GM18909 (cell line): ENCODE data around the gene ZNF664.
A peak's percentile ranks its signal among the peaks of the same experiment; 100 is the strongest.

Source experiments
- ATAC-seq: cut with Tn5 transposase; IDR thresholded peaks from one replicate; pipeline ENCODE4 v1.9.1; 2021; ENCODE audit warnings: mild to moderate bottlenecking; ENCODE audit not compliant: unreplicated experiment, poor library complexity

The ZNF664 gene

GRCh38 chr12:123956249-123956648 is 16.8 kb upstream of the ZNF664 start:
- no peak for ATAC-seq

- ATAC-seq = no peak
Observed at GRCh38 chr12:123957196-123957595, 15.8 kb upstream of the ZNF664 start.

DNA sequence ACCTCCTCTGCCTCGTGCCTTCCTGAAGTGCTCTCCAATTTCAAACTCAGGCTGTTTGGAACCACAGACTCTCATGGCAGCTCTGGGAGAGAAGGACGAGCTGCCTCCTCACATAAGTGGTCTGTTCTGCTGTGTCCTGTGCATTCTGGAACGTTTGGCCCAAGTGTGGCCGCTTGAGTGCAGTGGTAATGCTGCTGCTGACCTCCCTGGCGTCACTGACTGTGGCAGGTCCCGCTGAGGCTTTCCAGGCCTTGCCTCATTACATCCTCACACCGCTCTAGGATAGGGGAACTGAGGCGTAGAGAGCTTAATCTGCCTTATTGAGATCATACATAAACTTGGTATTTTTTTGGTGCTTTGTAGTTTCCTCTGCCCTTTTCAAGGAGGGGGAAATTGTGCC is 14.6 kb upstream of the ZNF664 start:
- ATAC-seq = no peak

GRCh38 chr12:123958876-123959275 is 14.1 kb upstream of the ZNF664 start:
- ATAC-seq = no peak

GRCh38 chr12:123960029-123960735 is 12.8 kb upstream of the ZNF664 start:
- ATAC-seq = no peak

DNA sequence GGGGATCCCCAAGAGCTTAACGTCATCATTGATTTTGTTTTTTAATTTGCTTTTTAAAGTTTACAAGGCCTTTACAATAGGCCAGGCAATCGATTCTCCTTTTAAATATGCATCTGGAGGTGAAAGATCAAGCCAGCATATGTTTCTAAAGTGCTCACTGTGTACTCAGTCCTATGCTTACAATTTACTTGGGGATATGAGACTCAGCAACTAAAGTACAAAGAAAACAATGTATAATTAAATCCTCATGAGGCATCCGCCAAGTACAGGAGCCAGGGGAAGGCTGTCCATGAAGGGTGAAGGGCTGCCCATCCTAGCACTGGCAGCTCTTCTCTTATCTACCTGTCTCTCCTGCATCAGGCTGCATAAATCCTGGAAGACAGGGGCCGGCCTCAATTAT is 12.2 kb upstream of the ZNF664 start:
- no peak for ATAC-seq

- ATAC-seq = no peak
Observed at GRCh38 chr12:123961585-123962345, 11.2 kb upstream of the ZNF664 start.

GRCh38 chr12:123962513-123962912 is 10.5 kb upstream of the ZNF664 start:
- ATAC-seq = no peak

- no peak for ATAC-seq
Observed at GRCh38 chr12:123963821-123964220, 9.2 kb upstream of the ZNF664 start.

DNA sequence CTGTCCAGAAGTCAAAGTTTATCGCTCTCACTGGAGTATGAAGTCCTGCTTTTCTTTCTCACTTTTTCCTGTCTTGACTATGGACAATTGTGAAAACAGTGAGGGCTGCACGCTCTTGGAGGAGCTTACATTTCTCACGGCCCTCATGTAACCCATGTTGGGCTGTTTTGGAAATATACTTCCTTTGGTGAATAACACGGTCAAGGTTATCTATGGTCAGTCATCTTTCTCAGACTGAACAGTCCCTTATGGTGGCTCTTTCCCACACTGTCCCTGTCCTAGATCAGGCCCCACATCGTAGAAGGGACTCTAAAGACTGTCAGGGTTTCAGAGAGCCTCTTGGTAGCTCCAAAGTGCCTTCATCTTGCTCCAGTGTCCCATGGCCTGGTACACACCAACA is 7.6 kb upstream of the ZNF664 start:
- ATAC-seq = no peak

- ATAC-seq = no peak
Observed at GRCh38 chr12:123966596-123966995, 6.4 kb upstream of the ZNF664 start.

DNA sequence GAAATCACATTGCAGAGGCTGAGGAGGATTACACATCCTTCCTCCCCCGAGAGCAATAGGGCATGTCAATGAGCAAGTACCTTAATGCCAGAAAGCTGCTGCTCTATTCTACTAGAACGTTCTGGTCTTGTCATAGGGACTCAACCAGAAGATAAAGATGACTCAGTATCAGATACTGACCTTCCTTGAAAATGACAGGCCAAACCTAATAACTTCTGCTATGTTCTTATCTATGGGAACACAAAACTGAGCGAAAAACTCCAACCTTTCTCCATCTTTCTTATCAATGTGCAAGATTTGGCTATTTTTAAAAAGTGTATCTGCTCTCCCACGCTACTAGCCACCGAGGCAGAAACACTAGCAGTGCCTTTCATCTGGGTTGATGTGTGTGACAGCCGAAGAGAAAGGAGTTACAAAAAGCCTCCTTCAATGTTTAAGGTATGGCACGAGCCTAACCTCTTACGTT is 5.9 kb upstream of the ZNF664 start:
- no peak for ATAC-seq

DNA sequence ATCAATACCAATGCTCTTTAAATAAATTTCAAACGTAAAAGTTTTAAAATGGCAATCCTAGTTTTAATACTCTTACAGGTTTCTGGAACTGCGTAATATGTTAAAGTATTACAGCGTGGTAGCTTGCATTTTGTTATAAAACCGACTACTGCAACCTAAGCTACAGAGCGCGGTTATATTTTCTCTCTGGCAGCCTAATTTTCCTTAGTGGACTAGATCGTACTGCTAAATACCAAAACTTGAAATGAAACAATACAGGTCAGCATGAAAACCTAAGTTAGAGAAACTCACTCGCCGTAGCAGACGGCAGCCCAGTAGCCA is 1.6 kb upstream of the ZNF664 start:
- no peak for ATAC-seq

DNA sequence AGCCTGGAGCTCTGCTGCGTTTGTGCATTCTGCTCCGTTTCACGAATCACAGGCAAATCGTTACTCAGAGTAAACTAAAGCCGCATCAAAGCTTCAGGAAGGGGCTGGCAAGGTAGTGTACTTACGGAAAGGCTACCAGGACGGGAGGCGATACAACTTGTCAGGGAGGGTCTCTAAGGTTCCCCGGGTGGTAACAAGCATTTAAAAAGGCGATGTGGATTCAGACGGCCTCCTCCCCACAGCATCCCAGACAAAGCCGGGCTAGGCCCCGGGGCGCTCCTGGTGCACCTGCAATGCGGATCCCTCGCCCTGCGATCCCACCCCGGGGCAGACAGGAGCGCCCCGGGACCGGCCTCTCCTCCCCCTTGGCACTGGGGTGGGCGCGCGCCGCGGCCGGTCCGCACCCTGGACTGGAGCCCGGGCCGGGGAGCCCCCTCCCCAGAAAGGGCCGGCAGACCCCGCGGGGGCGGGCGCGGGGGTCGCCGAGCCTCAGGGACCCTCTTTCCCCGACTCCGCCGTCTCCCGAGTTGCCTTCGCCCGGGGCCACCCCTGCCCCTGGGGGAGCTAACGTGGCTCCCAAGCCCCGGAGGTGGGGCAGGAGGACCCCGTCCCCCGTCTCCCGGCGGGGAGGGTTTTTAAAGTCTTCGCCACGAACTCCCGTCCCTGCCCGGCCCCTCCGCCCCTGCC is 1.1 kb upstream of the ZNF664 start:
- peak; percentile 12 for ATAC-seq

DNA sequence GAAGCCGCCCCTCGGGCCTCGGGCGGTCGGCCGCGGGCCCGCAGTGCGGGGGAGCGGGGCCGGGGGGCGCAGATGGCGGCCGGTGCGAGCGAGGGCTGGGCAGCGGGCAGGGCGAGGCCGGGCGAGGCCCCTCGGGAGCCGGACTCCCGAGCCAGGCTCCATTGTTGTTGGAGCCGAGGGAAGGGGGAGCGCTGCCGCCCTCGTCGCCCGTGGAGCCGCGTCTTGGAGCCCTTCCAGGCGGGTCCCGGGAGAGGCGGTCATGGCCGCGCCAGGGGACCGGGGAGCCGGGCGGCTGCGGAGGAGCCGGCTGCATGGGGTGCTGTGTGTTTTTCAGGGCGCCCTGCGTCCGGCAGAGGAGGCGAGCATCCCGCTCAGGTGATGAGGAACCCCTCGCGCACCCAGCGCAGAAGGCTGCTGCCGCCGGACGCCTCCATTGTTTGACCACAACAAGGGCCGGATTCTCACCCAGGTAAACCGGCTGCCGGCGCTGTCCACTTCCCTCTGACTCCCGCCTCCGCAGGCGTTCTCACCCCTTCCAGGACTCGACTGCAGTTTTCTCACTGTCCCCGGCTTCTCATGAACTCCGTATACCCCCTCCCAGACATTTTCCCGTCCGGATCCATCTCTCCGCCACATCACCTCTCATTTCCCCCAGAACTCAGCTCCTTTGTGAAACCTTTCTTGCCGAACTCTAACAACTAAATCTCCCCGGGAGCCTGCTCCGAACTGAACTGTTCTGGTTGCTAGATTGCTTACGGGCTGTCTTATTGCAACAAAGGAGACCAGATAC is 732 bp downstream of the ZNF664 start:
- ATAC-seq = peak; percentile 17

GRCh38 chr12:123976227-123976826 is 3.3 kb downstream of the ZNF664 start:
- ATAC-seq = no peak

DNA sequence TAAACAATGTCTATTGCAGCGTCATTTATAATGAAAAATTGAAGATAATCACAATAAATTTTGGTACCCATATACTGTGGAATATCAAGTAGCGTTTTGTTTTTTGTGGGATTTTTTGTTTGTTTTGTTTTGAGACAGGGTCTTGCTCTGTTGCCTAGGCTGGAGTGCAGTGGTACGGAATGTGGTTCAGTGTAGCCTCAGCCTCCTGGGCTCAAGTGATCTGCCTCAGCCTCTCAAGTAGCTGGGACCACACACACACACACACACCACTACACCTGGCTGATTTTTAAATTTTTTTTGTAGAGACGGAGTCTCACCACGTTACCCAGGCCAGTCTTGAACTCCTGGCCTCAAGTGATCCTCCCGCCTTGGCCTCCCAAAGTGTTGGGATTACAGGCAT is 6.6 kb downstream of the ZNF664 start:
- ATAC-seq = no peak

DNA sequence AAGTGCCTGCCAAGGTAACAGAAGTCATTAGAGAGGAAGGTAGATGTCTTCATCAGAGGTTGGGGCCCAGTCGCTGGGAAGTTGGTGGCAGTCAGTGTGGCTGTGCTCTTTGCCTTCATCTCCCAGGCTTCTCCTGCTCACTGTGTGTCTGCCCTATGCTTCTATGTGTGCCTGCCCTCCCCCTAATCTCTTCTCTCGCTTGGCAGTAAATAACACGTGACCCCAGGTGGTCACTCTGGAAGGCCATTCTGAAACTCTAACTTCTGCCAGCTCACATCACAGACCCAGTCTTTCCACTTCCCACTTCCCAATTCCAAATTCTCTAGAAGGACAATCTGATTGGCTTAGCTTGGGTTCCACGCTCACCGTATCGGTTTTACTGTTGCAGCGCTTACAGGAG is 9.3 kb downstream of the ZNF664 start:
- ATAC-seq = no peak

DNA sequence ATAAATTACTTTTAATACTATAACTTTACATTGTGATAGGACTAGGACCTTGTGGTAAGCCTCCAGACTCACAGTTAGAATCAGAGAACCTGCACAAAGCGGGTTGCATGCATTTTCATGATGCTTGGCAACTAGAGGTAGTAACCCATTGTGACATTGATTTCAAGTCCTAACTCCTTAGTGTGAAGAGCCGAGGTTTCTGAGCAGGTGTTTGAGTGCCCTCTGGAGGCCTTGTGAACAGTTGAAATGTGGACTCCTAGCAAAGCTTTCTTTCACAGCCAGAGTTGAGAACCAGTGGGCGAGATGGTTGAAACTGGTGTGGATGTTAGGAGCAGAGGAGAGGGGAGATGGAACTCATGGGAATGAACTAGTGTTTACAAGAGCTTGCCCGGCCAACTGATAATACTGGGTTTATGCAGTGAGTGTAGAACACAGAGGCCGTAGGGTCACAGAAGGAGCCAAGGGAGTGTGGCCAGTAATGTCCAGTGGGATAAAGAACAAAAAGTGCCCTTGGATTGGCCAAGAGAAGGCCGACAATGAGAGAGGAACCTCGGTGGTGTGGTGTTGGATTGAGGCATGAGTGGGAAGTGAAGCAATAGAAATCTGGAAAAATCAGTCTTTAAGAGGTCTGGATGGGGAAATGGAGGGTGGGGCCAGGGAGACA is 10.9 kb downstream of the ZNF664 start:
- ATAC-seq = no peak

DNA sequence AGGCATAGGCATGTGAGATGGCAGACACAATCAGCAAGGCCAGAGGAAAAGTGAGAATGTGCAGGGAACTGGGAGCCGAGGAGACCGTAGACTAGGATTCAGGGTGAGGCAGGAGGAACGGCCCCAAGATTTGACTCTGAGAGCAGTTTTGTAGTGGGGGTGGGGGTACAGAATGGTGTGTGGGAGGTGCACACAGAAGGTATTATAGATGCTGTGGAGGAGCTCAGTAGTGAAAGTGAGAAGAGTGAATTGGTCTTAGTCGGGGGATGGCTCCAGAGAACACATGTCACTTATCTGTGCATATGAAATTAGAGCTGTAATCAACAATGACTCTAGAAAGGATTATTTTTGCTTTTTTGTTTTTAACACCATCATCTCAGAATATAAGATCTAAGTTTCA is 11.9 kb downstream of the ZNF664 start:
- ATAC-seq = no peak
